SK-N-SH (cell line): ENCODE results near the gene SCARF2.

Experiments used
- FOXJ3 ChIP-seq: sonication (generic); formaldehyde crosslinking; IDR thresholded peaks from 2 replicates; pipeline ENCODE4 v1.5.1; 2020; ENCODE audit warnings: mild to moderate bottlenecking, missing genetic modification reagents
- GABPA ChIP-seq: IDR thresholded peaks from 2 replicates; pipeline ENCODE4 v1.4.0; 2012; ENCODE audit warnings: low read depth, mild to moderate bottlenecking
- GATA2 ChIP-seq: sonication (generic); formaldehyde crosslinking; IDR thresholded peaks from 2 replicates; pipeline ENCODE4 v1.5.0; 2020; ENCODE audit warnings: mild to moderate bottlenecking, missing genetic modification reagents
- MAX ChIP-seq: IDR thresholded peaks from 2 replicates; pipeline ENCODE4 v1.4.0; 2012; ENCODE audit warnings: low read depth
- NFIC ChIP-seq: IDR thresholded peaks from 2 replicates; pipeline ENCODE4 v1.4.0; 2012; ENCODE audit warnings: borderline replicate concordance
- POLR2AphosphoS5 ChIP-seq: IDR thresholded peaks from 2 replicates; pipeline ENCODE4 v1.6.1; 2012; ENCODE audit warnings: low read depth, low read length
- RAD21 ChIP-seq: IDR thresholded peaks from 2 replicates; pipeline ENCODE4 v1.6.1; 2012; ENCODE audit warnings: mild to moderate bottlenecking, low read length
- SIN3A ChIP-seq: IDR thresholded peaks from 2 replicates; pipeline ENCODE4 v1.6.1; 2012; ENCODE audit warnings: low read depth, mild to moderate bottlenecking, low read length, moderate library complexity, borderline replicate concordance
- TF ChIP-seq, protein P1 (sequence below): IDR thresholded peaks from 2 replicates; pipeline ENCODE4 v1.6.1; 2012; ENCODE audit warnings: mild to moderate bottlenecking, low read depth, low read length, moderate library complexity
- TF ChIP-seq, protein P2 (sequence below): fragments of 200-600 bp; sonication (generic); IDR thresholded peaks from 2 replicates; pipeline ENCODE4 v1.6.1; 2017; ENCODE audit warnings: antibody characterized with exemption, mild to moderate bottlenecking, moderate library complexity

- TF ChIP-seq, protein P1, sequence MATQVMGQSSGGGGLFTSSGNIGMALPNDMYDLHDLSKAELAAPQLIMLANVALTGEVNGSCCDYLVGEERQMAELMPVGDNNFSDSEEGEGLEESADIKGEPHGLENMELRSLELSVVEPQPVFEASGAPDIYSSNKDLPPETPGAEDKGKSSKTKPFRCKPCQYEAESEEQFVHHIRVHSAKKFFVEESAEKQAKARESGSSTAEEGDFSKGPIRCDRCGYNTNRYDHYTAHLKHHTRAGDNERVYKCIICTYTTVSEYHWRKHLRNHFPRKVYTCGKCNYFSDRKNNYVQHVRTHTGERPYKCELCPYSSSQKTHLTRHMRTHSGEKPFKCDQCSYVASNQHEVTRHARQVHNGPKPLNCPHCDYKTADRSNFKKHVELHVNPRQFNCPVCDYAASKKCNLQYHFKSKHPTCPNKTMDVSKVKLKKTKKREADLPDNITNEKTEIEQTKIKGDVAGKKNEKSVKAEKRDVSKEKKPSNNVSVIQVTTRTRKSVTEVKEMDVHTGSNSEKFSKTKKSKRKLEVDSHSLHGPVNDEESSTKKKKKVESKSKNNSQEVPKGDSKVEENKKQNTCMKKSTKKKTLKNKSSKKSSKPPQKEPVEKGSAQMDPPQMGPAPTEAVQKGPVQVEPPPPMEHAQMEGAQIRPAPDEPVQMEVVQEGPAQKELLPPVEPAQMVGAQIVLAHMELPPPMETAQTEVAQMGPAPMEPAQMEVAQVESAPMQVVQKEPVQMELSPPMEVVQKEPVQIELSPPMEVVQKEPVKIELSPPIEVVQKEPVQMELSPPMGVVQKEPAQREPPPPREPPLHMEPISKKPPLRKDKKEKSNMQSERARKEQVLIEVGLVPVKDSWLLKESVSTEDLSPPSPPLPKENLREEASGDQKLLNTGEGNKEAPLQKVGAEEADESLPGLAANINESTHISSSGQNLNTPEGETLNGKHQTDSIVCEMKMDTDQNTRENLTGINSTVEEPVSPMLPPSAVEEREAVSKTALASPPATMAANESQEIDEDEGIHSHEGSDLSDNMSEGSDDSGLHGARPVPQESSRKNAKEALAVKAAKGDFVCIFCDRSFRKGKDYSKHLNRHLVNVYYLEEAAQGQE = no peak
- TF ChIP-seq POLR2AphosphoS5 = no peak
- no peak for TF ChIP-seq GATA2 (CRISPR knock-in tag)
- TF ChIP-seq GABPA = no peak
- TF ChIP-seq, protein P2, sequence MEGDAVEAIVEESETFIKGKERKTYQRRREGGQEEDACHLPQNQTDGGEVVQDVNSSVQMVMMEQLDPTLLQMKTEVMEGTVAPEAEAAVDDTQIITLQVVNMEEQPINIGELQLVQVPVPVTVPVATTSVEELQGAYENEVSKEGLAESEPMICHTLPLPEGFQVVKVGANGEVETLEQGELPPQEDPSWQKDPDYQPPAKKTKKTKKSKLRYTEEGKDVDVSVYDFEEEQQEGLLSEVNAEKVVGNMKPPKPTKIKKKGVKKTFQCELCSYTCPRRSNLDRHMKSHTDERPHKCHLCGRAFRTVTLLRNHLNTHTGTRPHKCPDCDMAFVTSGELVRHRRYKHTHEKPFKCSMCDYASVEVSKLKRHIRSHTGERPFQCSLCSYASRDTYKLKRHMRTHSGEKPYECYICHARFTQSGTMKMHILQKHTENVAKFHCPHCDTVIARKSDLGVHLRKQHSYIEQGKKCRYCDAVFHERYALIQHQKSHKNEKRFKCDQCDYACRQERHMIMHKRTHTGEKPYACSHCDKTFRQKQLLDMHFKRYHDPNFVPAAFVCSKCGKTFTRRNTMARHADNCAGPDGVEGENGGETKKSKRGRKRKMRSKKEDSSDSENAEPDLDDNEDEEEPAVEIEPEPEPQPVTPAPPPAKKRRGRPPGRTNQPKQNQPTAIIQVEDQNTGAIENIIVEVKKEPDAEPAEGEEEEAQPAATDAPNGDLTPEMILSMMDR = no peak
- no peak for TF ChIP-seq RAD21
- no peak for TF ChIP-seq NFIC
- no peak for TF ChIP-seq MAX
- no peak for TF ChIP-seq FOXJ3
- TF ChIP-seq SIN3A = no peak
These were observed 3.3 kb downstream of the SCARF2 start for GRCh38 chr22:20434264-20434751.
